ENCODE results near the gene MVB12A. TPM values are rescaled to one million over a fixed set of nuclear protein-coding genes. Genes with fewer than 3 reads are reported as not detected.

The MVB12A gene
- total RNA-seq, 1 donor from 2014 or later, result 45.8 TPM

DNA sequence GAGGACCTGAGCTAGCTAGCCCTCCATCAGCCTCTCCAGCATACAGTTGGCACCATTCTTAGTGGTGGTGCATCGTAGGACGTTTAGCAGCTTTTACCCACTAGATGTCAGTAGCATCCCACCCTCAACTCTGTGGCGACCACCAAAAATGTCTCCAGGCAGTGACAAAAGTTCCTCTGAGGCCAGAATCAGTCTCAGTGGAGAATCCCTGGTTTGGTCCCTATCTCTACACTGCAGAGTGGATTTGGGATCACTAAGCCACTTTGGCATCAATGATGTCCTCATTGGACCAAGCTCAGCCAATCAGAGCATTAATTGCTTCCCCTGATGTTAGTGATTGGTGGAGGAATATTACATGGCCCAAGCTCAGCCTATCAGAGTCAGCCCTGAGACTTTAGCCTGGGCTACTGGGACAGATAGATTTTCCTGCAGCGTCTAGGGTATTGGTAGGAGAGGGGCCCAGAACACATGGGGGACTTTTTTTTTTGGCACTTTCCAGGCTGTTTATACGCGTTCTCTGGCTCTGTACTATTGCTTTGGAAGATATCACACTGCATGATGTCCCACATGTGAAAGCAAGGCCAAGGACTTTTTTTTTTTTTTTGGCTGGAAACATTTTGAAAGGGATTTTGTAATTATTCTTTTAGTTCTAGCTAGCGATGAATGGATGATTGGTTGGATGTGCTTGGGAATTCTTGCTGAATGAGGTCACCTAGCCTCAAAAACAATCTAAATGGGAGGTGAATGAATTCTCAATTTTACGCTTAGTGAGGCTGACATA lies 21.6 kb downstream of the MVB12A start:
- Mint-ChIP-seq H3K27ac (peak overlapping the region; percentile 17), H3K4me1 (no peaks in the 10 kb centered on the region), H3K36me3 (ENCODE audit: low read depth) (no peaks in the 10 kb centered on the region), H3K27me3 (no peaks in the 10 kb centered on the region), H3K9me3 (no peaks in the 10 kb centered on the region), H3K4me3 (no peak overlapping the region)
- intact Hi-C loops (cut with micrococcal nuclease), result no loop called here
- peak; percentile 68 for DNase-seq

DNA sequence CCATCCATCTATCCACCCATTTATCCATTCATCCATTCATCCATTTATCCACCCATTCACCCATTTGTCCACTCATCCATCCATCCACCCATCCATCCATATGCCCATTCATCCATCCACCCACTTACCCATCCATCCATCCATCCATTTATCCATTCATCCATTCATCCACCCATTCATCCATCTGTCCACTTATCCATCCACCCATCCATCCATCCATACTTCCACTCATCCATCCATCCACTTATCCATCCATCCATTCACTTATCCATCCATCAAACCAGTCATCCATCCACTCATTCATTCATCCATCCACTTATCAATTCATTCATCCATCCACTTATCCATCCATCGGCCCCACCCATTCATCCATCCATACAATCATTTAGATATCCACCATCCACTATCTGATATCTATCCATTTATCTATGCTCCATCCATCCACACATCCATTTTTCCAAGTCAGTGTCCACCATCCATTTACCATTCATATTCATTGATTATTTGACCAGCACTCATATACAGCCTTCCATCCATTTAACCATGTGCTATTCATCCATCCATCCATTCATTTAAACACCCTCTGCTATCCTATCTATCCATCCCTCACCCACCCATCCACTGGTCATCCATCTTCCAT lies 25.8 kb downstream of the MVB12A start:
- Mint-ChIP-seq H3K27me3 (peaks cover 12% of the 10 kb centered on the region), H3K9me3 (peaks cover 3% of the 10 kb centered on the region), H3K36me3 (ENCODE audit: low read depth) (peaks cover 3% of the 10 kb centered on the region), H3K4me3 (no peak overlapping the region), H3K27ac (no peak overlapping the region), H3K4me1 (peaks cover 8% of the 10 kb centered on the region)
- intact Hi-C loops (cut with micrococcal nuclease), result no loop called here
- no peak for DNase-seq

DNA sequence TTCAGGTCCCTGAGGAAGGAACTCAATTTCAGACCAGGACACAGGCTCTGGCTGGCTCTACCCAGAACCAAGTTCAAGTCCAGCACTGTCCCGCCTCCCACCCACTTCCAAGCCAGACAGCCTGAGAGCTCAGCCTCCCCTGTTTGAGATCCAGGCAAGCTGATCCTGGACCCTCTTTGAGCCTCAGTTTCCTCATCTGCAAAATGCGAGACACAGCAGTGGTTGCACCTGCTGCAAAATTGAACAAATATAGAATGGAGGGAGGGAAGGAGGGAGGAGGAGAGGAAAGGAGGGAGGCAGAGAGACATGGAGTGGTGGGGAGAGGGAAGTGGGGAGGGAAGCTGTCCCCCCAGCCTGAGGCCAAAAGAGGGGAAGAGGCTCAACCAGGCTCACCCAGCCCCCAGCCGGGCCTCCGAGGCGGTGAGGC lies 27.9 kb downstream of the MVB12A start:
- H3K4me1 Mint-ChIP-seq, result peaks cover 11% of the 10 kb centered on the region
- H3K4me3 Mint-ChIP-seq, result peak overlapping the region; percentile 35
- peaks cover 3% of the 10 kb centered on the region for H3K36me3 Mint-ChIP-seq (ENCODE audit: low read depth)
- no peak for DNase-seq
- H3K27me3 Mint-ChIP-seq, result peaks cover 12% of the 10 kb centered on the region
- H3K9me3 Mint-ChIP-seq, result peaks cover 3% of the 10 kb centered on the region
- no peak overlapping the region for H3K27ac Mint-ChIP-seq
- intact Hi-C loops (cut with micrococcal nuclease), result no loop called here

DNA sequence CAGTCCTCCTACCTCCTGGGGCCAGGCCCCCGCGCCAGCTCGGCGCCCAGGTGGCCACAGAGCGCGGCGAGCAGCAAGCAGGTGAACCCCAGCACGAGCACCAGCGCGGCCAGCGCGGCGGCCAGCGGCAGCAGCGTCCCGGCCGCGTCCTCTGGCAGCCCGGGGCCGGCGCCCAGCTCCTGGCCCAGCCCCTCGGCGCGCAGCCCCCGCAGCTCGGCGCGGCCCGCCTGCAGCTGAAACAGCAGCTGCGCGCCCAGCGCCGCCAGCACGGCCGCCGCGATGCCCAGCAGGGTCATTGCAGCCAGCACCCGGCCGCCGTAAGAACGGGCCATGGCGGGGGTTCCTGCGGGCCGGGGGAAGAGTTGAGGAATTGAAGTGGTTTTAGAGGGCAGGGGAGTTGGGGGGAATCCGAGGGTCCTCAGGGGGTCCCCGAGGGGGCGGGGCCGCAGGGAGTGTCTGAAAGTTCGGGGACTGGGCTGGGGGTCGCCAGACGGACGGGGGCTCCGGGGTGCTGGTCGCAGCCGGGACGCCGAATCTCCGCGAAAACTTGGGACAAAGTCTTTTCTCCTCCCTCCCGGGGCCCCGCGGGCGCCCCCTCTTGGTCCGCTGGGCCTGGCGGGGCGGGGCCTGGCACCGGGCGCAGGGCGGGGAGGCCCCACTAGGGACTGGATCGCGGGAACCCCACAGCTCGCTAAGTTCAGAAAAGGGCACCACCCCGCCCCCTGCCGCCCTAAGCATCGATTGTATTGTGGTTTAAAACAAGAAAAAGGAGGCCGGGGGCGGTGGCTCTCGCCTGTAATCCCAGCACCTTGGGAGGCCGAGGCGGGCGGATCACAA lies 28.5 kb downstream of the MVB12A start, which contains the start of gene TMEM221:
TMEM221 (minus strand) TSS at position 538 of the 837 bp plus-strand sequence; CDS start at position 332, 206 bp downstream.
- peaks cover 3% of the 10 kb centered on the region for H3K36me3 Mint-ChIP-seq (ENCODE audit: low read depth)
- peak within 1 kb of the TSS; percentile 38 for H3K4me3 Mint-ChIP-seq
- peaks cover 12% of the 10 kb centered on the region for H3K27me3 Mint-ChIP-seq
- no peak within 1 kb of the TSS for H3K27ac Mint-ChIP-seq
- H3K9me3 Mint-ChIP-seq, result peaks cover 3% of the 10 kb centered on the region
- peak; percentile 86 for DNase-seq
- intact Hi-C loops (cut with micrococcal nuclease), result no loop called here
- peaks cover 12% of the 10 kb centered on the region for H3K4me1 Mint-ChIP-seq

- H3K9me3 Mint-ChIP-seq, result peaks cover 3% of the 10 kb centered on the region
- peak overlapping the region; percentile 85 for H3K27ac Mint-ChIP-seq
- H3K4me1 Mint-ChIP-seq, result peaks cover 16% of the 10 kb centered on the region
Measured at GRCh38 chr19:17450264-17451075, 30.6 kb downstream of the MVB12A start.

GRCh38 chr19:17451820-17452219 lies 32.0 kb downstream of the MVB12A start:
- Mint-ChIP-seq H3K36me3 (ENCODE audit: low read depth) (peaks cover 3% of the 10 kb centered on the region), H3K27me3 (peaks cover 36% of the 10 kb centered on the region), H3K4me1 (peaks cover 16% of the 10 kb centered on the region), H3K27ac (no peak overlapping the region), H3K4me3 (no peak overlapping the region), H3K9me3 (peaks cover 3% of the 10 kb centered on the region)
- DNase-seq, result no peak
- intact Hi-C loops (cut with micrococcal nuclease), result loop anchor here (2.0 to 5.0 kb wide), 2 partner anchors 45 to 403 kb away; partner anchors contain the start of gene BST2

More at GRCh38 chr19:17450264-17451075, 30.6 kb downstream of the MVB12A start:
- H3K36me3 Mint-ChIP-seq (ENCODE audit: low read depth), result peaks cover 3% of the 10 kb centered on the region
- intact Hi-C loops (cut with micrococcal nuclease), result loop anchor here (5.0 kb wide), 1 partner anchor 43 kb away; the partner anchor contains the start of gene BST2
- peaks cover 27% of the 10 kb centered on the region for H3K27me3 Mint-ChIP-seq
- peak; percentile 77 for DNase-seq
- H3K4me3 Mint-ChIP-seq, result peak overlapping the region; percentile 44

- intact Hi-C loops (cut with micrococcal nuclease), result loop anchor here (5.0 kb wide), 1 partner anchor 47 kb away; the partner anchor contains the start of gene BST2
- H3K27me3 Mint-ChIP-seq, result peaks cover 38% of the 10 kb centered on the region
- H3K9me3 Mint-ChIP-seq, result peaks cover 3% of the 10 kb centered on the region
- H3K4me1 Mint-ChIP-seq, result peaks cover 16% of the 10 kb centered on the region
- H3K36me3 Mint-ChIP-seq (ENCODE audit: low read depth), result peaks cover 3% of the 10 kb centered on the region
- H3K27ac Mint-ChIP-seq, result no peak overlapping the region
- DNase-seq, result no peak
- H3K4me3 Mint-ChIP-seq, result no peak overlapping the region
Measured at GRCh38 chr19:17454576-17455071, 34.8 kb downstream of the MVB12A start.

- Mint-ChIP-seq H3K36me3 (ENCODE audit: low read depth) (no peaks in the 10 kb centered on the region), H3K27ac (no peak overlapping the region), H3K9me3 (no peaks in the 10 kb centered on the region), H3K27me3 (peaks cover 34% of the 10 kb centered on the region), H3K4me1 (peaks cover 10% of the 10 kb centered on the region), H3K4me3 (no peak overlapping the region)
- no peak for DNase-seq
- intact Hi-C loops (cut with micrococcal nuclease), result no loop called here
Measured at GRCh38 chr19:17455308-17456123, 35.7 kb downstream of the MVB12A start.

DNA sequence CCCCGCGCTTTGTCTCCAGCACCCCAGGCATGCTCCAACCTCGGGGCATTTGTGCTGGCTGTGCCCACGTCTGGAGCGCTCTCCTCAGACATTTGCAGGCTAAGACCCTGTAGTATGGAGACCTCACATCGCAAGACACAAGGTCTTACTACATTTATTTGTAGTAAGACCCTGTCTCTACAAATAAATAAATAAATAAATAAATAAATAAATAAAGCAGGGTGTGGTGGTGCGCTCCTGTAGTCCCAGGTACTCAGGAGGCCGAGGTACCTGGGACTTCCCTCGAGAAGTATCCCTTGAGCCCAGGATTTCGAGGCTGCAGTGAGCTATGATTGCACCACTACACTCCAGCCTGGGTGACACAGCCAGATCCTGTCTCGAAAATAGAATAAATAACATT lies 36.3 kb downstream of the MVB12A start:
- no peak for DNase-seq
- H3K4me3 Mint-ChIP-seq, result no peak overlapping the region
- intact Hi-C loops (cut with micrococcal nuclease), result no loop called here
- no peak overlapping the region for H3K27ac Mint-ChIP-seq
- no peaks in the 10 kb centered on the region for H3K9me3 Mint-ChIP-seq
- peaks cover 5% of the 10 kb centered on the region for H3K4me1 Mint-ChIP-seq
- H3K27me3 Mint-ChIP-seq, result peaks cover 34% of the 10 kb centered on the region
- H3K36me3 Mint-ChIP-seq (ENCODE audit: low read depth), result no peaks in the 10 kb centered on the region

GRCh38 chr19:17457616-17458015 lies 37.8 kb downstream of the MVB12A start:
- H3K4me3 Mint-ChIP-seq, result no peak overlapping the region
- no peaks in the 10 kb centered on the region for H3K9me3 Mint-ChIP-seq

GRCh38 chr19:17458970-17459369 lies 39.1 kb downstream of the MVB12A start:
- no peak for DNase-seq
- no peak overlapping the region for H3K27ac Mint-ChIP-seq
- H3K4me3 Mint-ChIP-seq, result no peak overlapping the region
- H3K27me3 Mint-ChIP-seq, result peaks cover 29% of the 10 kb centered on the region
- no peaks in the 10 kb centered on the region for H3K9me3 Mint-ChIP-seq
- intact Hi-C loops (cut with micrococcal nuclease), result no loop called here
- peaks cover 1% of the 10 kb centered on the region for H3K4me1 Mint-ChIP-seq
- H3K36me3 Mint-ChIP-seq (ENCODE audit: low read depth), result no peaks in the 10 kb centered on the region

More at GRCh38 chr19:17457616-17458015, 37.8 kb downstream of the MVB12A start:
- Mint-ChIP-seq H3K27ac (no peak overlapping the region), H3K36me3 (ENCODE audit: low read depth) (no peaks in the 10 kb centered on the region), H3K27me3 (peaks cover 34% of the 10 kb centered on the region), H3K4me1 (peaks cover 5% of the 10 kb centered on the region)
- intact Hi-C loops (cut with micrococcal nuclease), result no loop called here
- no peak for DNase-seq

Measured in activated CD4-positive, alpha-beta T cell treated with anti-CD3 and anti-CD28 coated beads, Interleukin-2, amount 10 ng/mL, durations not matched to agents 24 days and 14 days (primary cell).